HG03159 (cell line): ENCODE results near the gene NTN1.
A peak's percentile ranks its signal among the peaks of the same experiment; 100 is the strongest.
"Not testable (repeated sequence)": the region's sequence is repeated elsewhere in the genome, so short reads cannot be mapped to it uniquely, and the experiment has no call there.

Source experiments
- ATAC-seq: cut with Tn5 transposase; IDR thresholded peaks from one replicate; pipeline ENCODE4 v1.9.1; 2021; ENCODE audit warnings: mild to moderate bottlenecking, moderate library complexity; ENCODE audit not compliant: unreplicated experiment

NTN1 gene

GRCh38 chr17:9021158-9021991 is at the start of gene NTN1:
Gene NTN1 (plus strand): TSS chr17:9021510. CDS start chr17:9022374, 864 bp downstream.
- peak; percentile 48 for ATAC-seq

GRCh38 chr17:8975091-8975725 is 46.1 kb upstream of the NTN1 start:
- ATAC-seq: no peak

GRCh38 chr17:8976638-8977037 is 44.7 kb upstream of the NTN1 start:
- no peak for ATAC-seq

DNA sequence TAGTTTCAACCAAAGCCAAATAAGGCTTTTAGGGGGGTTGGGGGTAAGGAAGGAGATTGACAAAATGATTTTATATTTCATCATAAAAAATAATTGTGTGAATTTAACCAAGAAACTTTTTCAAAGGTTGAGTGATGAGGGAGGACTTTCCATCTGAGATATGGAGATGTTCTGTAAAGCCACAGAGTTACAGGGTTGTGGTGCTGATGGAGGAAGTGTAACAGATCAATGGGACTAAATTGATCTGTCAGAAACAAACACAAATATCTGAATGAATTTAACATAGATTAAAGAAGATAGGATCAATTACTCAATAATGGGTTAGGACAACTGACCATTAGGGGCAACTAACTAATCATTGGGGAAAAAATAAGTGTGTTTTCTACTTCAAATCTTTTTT is 41.6 kb upstream of the NTN1 start:
- ATAC-seq: no peak

DNA sequence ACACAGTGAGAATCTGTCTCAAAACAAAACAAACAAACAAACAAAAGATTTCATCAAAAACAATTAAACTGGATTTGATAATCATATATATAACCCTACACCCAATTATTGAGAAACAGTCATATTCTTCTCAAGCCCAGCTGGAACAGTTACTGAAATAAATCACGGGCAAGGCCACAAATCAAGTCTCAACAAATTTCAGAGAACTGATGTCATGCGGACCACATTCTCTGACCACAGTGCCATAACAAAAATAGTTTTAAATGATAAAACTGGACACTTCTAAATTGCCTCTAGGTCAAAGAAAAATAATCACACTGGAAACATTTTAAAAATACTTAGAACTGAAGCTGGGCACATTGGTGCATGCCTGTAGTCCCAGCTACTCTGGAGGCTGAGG is 39.9 kb upstream of the NTN1 start:
- no peak for ATAC-seq

DNA sequence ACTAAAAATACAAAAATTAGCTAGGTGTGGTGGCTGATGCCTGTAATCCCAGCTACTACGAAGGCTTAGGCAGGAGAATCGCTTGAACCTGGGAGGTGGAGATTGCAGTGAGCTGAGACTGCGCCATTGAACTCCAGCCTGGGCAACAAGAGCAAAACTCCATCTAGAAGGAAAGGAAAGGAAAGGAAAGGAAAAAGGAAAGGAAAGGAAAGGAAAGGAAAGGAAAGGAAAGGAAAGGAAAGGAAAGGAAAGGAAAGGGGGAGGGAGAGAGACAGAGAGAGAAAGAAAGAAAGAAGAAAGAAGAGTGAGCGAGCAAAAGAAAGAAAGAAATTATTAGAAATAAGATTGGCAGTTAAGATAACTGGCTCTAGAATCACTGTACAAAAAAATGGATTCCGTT is 37.1 kb upstream of the NTN1 start:
- ATAC-seq: not testable (repeated sequence)

DNA sequence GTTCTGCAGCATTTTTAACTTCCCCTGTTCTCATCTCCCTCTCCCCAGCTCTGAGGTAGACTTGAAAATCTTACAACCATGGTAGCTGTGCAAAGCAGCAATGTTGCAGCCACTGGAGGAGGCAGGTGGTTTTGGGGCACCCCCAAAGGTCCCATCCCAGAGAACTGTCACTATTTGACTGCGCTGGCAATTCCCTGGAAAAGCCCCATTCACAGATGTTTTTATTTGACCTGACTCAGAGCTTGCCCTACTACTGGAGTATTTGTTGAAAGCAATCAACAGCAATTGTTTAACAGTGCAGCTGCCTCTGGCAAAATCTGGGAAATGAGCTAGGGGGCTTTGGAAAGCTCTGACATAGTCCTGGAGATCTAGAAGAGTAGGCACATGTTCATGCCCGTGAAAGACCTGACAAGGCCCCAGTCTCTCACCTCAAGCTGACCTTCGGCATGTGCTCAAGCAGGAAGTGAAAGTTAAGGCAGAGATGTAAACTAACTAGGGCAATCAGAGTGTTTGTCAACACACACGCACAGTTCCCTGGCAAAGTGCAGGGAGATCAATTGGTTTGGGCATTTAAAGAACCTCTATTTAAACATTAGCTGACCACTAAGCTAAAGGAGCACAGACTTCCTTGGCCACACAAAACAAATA is 36.1 kb upstream of the NTN1 start:
- ATAC-seq: no peak

DNA sequence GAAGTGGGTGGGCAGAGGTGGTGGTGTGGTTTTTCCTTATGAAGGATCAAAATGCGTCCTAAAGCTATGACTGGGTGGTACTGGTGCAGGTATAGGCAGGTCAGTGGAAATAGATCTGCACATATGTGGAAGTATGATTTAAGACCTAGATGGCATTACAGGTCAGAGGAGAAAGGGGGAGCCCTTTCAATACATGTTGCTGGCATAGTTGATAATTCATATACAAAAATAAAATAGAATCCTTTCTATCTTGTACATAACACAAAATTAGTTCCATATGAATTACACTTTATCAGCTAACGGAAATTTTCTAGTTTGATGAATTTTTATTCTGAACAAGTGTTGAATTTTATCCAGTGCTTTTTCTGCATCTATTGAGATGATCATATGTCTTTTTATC is 35.0 kb upstream of the NTN1 start:
- ATAC-seq: no peak

DNA sequence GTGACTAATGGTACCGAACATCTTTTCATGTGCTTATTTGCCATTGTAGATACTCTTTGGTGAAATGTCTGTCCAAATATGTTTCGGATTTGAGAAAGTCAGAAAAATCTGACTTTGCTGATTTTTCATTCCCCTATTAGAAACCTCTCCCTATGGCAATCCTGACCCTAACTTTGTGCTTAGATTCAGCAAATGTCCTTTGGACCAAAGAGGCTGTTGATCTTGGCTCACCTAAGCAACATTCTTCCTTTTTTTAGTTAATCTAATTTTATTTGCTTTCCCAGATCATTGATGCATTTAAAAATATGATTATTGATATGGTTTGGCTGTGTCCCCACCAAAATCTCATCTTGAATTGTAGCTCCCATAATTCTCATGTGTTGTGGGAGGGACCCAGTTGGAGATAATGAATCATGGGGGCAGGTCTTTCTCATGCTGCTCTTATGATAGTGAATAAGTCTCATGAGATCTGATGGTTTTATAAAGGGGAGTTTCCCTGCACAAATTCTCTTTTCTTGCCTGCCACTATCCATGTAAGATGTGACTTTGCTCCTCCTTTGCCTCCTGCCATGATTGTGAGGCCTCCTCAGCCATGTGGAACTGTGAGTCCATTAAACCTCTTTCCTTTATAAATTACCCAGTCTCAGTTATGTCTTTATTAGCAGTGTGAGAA is 32.9 kb upstream of the NTN1 start:
- not testable (repeated sequence) for ATAC-seq

- no peak for ATAC-seq
Observed at GRCh38 chr17:8991514-8992285, 29.6 kb upstream of the NTN1 start.

GRCh38 chr17:8994319-8994718 is 27.0 kb upstream of the NTN1 start:
- ATAC-seq: no peak

- ATAC-seq: no peak
Observed at GRCh38 chr17:8995711-8996110, 25.6 kb upstream of the NTN1 start.

- no peak for ATAC-seq
Observed at GRCh38 chr17:8997994-8998628, 23.2 kb upstream of the NTN1 start.

- ATAC-seq: no peak
Observed at GRCh38 chr17:9001559-9001958, 19.8 kb upstream of the NTN1 start.

DNA sequence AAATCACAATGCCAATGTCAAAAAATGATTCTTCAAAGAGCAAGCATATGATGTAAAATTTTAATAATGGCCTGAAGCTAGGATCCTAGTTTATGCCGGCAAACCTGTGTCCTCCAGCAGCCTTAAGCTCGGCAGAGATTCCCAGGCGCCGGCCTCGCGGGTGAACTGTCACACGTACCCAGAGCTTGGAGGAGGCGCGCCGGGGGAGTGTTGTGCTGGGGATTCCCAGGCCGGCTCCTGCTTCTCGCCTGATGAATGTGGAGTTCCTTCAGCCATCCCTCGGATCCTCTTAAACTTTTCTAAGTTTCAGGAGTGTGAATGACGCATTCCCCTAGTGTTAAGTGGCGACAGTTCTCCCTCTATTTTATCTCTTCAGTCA is 19.1 kb upstream of the NTN1 start:
- ATAC-seq: no peak

DNA sequence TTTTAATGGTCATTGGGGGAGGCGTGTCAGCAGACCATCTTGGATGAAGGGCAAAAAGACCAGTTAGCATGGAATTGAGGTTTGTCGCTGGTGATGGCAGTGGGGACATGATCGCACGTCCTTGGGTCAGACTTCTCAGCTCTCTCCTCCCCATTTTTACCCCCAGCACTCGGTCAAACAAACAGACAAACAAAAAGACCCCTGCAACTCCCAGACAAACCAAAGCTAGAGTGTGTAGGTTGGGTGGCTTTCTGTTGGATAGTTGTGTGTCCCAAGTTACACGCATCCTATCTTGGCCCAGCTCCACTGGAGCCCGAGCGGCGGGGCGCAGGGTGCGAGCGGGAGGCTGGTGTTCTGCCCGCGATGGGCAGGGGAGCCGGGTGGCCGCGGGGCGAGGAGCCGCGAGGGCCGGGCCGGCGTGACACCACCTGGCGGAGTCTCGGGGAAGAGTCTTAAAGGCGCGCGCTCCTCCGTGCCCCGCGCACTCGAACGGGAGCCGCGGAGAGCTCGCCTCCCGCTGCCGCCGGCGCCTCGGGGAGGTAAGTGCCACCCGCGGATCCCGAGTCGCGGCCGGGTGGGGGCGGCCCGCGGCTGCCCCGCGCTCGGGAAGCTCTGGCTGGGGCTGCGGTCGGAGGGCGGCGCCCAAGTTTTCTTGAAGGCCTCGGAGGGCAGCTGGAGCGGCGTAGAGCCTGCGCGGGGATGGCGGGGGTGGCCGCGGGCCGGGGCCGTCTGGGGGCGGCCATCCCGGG is 18.5 kb upstream of the NTN1 start:
- ATAC-seq: no peak

DNA sequence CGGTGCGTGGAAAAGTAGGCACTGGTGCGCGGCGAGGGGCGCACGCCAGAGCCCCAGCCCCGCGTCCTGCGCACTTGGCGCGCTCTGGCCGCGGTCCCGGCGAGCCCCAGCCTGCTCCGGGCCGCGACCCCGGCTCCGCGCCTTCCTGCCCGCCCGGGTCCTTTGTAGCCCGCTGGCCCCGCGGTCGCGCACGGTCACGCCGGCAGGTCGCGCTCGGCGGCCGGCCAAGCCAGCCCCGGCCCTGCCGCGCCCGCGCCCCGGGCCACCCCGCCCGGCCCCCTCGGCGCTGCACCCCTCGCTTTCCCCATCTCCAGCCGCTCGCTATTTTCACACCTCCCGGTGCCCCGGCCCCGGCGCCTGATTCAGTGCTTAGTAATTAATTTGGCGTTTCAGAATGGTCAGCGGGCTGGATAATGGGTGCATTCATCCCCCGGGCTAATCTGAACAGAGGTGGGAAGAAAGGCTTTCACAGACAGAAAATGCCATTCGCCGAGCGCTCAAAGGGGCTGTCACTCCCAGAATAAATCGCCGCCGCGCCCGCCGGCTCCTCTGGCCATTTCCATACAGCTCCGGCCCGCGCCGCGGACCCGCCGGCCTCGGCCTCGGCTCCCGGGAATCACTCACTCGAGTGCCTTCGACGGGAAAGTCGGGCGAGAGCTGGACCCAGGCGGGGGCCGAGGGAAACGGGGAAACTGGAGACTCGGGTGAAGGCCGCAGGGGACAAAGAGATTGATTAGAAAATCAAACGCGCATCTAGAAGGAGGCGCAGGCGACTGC is 17.8 kb upstream of the NTN1 start:
- no peak for ATAC-seq

GRCh38 chr17:9004132-9004960 is 17.0 kb upstream of the NTN1 start:
- no peak for ATAC-seq
